ENCODE results near the gene ZNF276. TPM values are rescaled to one million over a fixed set of nuclear protein-coding genes. Genes with fewer than 3 reads are reported as not detected.
"Not testable (repeated sequence)": the region's sequence is repeated elsewhere in the genome, so short reads cannot be mapped to it uniquely, and the experiment has no call there.

Gene ZNF276
- polyA plus RNA-seq, 4 donors = 19.3 to 37.1 (median 28.2) TPM

GRCh38 chr16:89764711-89765201 is 43.4 kb downstream of the ZNF276 start:
- no peaks in the 10 kb centered on the region for H3K27me3 ChIP-seq (ENCODE audit: control insufficient read depth in 3 of 3, insufficient read depth in 3 of 3, low read length in 3 of 3)
- peak overlapping the region in 2 of 3 donors; percentile 37 to 52 for H3K4me3 ChIP-seq (ENCODE audit: low read depth in 1 of 3, low read length in 3 of 3)
- no peaks in the 10 kb centered on the region for H3K9me3 ChIP-seq (ENCODE audit: control insufficient read depth in 2 of 2, insufficient read depth in 1 of 2, low read depth in 1 of 2, low read length in 1 of 2)
- H3K36me3 ChIP-seq (ENCODE audit: control insufficient read depth in 3 of 3, insufficient read depth in 2 of 3, low read depth in 1 of 3, low read length in 3 of 3) = peaks cover 0 to 64% (median 0%) of the 10 kb centered on the region in 3 donors
- 10 to 44% (median 19%) methylated on average over 16 to 18 of the region's 18 CpGs for WGBS, 3 donors
- peak overlapping the region; percentile 86 to 96 (median 93) for H3K27ac ChIP-seq (ENCODE audit: low read depth in 1 of 3, low read length in 2 of 3)
- DNase-seq (peak; percentile 93 to 96), FAIRE-seq (no peak)
- peaks cover 0 to 16% (median 5%) of the 10 kb centered on the region in 3 donors for H3K4me1 ChIP-seq (ENCODE audit: control insufficient read depth in 3 of 3, insufficient read depth in 2 of 3, low read depth in 1 of 3, low read length in 2 of 3)

GRCh38 chr16:89765292-89765830 is 44.0 kb downstream of the ZNF276 start:
- peak overlapping the region; percentile 86 to 96 (median 93) for H3K27ac ChIP-seq (ENCODE audit: low read depth in 1 of 3, low read length in 2 of 3)
- no peaks in the 10 kb centered on the region for H3K9me3 ChIP-seq (ENCODE audit: control insufficient read depth in 2 of 2, insufficient read depth in 1 of 2, low read depth in 1 of 2, low read length in 1 of 2)
- peaks cover 0 to 16% (median 5%) of the 10 kb centered on the region in 3 donors for H3K4me1 ChIP-seq (ENCODE audit: control insufficient read depth in 3 of 3, insufficient read depth in 2 of 3, low read depth in 1 of 3, low read length in 2 of 3)
- 22 to 51% (median 44%) methylated on average over 9 to 10 of the region's 10 CpGs for WGBS, 3 donors
- H3K27me3 ChIP-seq (ENCODE audit: control insufficient read depth in 3 of 3, insufficient read depth in 3 of 3, low read length in 3 of 3) = no peaks in the 10 kb centered on the region
- H3K36me3 ChIP-seq (ENCODE audit: control insufficient read depth in 3 of 3, insufficient read depth in 2 of 3, low read depth in 1 of 3, low read length in 3 of 3) = peaks cover 0 to 64% (median 3%) of the 10 kb centered on the region in 3 donors
- FAIRE-seq (no peak), DNase-seq (peak; percentile 30 to 60)
- peak overlapping the region in 1 of 3 donors; percentile 52 for H3K4me3 ChIP-seq (ENCODE audit: low read depth in 1 of 3, low read length in 3 of 3)

GRCh38 chr16:89770367-89770766 is 49.0 kb downstream of the ZNF276 start:
- peaks cover 0 to 79% (median 3%) of the 10 kb centered on the region in 3 donors for H3K36me3 ChIP-seq (ENCODE audit: control insufficient read depth in 3 of 3, insufficient read depth in 2 of 3, low read depth in 1 of 3, low read length in 3 of 3)
- no peak overlapping the region for H3K4me3 ChIP-seq (ENCODE audit: low read depth in 1 of 3, low read length in 3 of 3)
- FAIRE-seq (no peak), DNase-seq (no peak)
- no peaks in the 10 kb centered on the region for H3K27me3 ChIP-seq (ENCODE audit: control insufficient read depth in 3 of 3, insufficient read depth in 3 of 3, low read length in 3 of 3)
- H3K27ac ChIP-seq (ENCODE audit: low read depth in 1 of 3, low read length in 2 of 3) = no peak overlapping the region
- WGBS, 3 donors = 97 to 98% (median 97%) methylated on average over 16 of the region's 16 CpGs
- peaks cover 0 to 3% (median 0%) of the 10 kb centered on the region in 3 donors for H3K4me1 ChIP-seq (ENCODE audit: control insufficient read depth in 3 of 3, insufficient read depth in 2 of 3, low read depth in 1 of 3, low read length in 2 of 3)
- H3K9me3 ChIP-seq (ENCODE audit: control insufficient read depth in 2 of 2, insufficient read depth in 1 of 2, low read depth in 1 of 2, low read length in 1 of 2) = no peaks in the 10 kb centered on the region

GRCh38 chr16:89775223-89775622 is 53.9 kb downstream of the ZNF276 start:
- 96% methylated on average over 13 of the region's 13 CpGs for WGBS, 3 donors
- Histone ChIP-seq H3K36me3 (ENCODE audit: control insufficient read depth in 3 of 3, insufficient read depth in 2 of 3, low read depth in 1 of 3, low read length in 3 of 3) (peaks cover 0 to 81% (median 2%) of the 10 kb centered on the region in 3 donors), H3K27ac (ENCODE audit: low read depth in 1 of 3, low read length in 2 of 3) (no peak overlapping the region), H3K4me3 (ENCODE audit: low read depth in 1 of 3, low read length in 3 of 3) (no peak overlapping the region), H3K4me1 (ENCODE audit: control insufficient read depth in 3 of 3, insufficient read depth in 2 of 3, low read depth in 1 of 3, low read length in 2 of 3) (no peaks in the 10 kb centered on the region), H3K9me3 (ENCODE audit: control insufficient read depth in 2 of 2, insufficient read depth in 1 of 2, low read depth in 1 of 2, low read length in 1 of 2) (no peaks in the 10 kb centered on the region), H3K27me3 (ENCODE audit: control insufficient read depth in 3 of 3, insufficient read depth in 3 of 3, low read length in 3 of 3) (no peaks in the 10 kb centered on the region)
- no peak for DNase-seq
- no peak for FAIRE-seq

GRCh38 chr16:89778211-89778610 is 56.9 kb downstream of the ZNF276 start:
- H3K4me3 ChIP-seq (ENCODE audit: low read depth in 1 of 3, low read length in 3 of 3); H3K27me3 ChIP-seq (ENCODE audit: control insufficient read depth in 3 of 3, insufficient read depth in 3 of 3, low read length in 3 of 3); DNase-seq; FAIRE-seq; H3K9me3 ChIP-seq (ENCODE audit: control insufficient read depth in 2 of 2, insufficient read depth in 1 of 2, low read depth in 1 of 2, low read length in 1 of 2); H3K4me1 ChIP-seq (ENCODE audit: control insufficient read depth in 3 of 3, insufficient read depth in 2 of 3, low read depth in 1 of 3, low read length in 2 of 3); H3K27ac ChIP-seq (ENCODE audit: low read depth in 1 of 3, low read length in 2 of 3): not testable (repeated sequence)
- H3K36me3 ChIP-seq (ENCODE audit: control insufficient read depth in 3 of 3, insufficient read depth in 2 of 3, low read depth in 1 of 3, low read length in 3 of 3) = peaks cover 0 to 62% (median 0%) of the 10 kb centered on the region in 3 donors
- WGBS, 3 donors = 93 to 98% (median 98%) methylated on average over 5 of the region's 5 CpGs

- Histone ChIP-seq H3K27ac (ENCODE audit: low read depth in 1 of 3, low read length in 2 of 3) (no peak overlapping the region), H3K27me3 (ENCODE audit: control insufficient read depth in 3 of 3, insufficient read depth in 3 of 3, low read length in 3 of 3) (no peaks in the 10 kb centered on the region), H3K36me3 (ENCODE audit: control insufficient read depth in 3 of 3, insufficient read depth in 2 of 3, low read depth in 1 of 3, low read length in 3 of 3) (peaks cover 0 to 63% (median 0%) of the 10 kb centered on the region in 3 donors), H3K4me3 (ENCODE audit: low read depth in 1 of 3, low read length in 3 of 3) (no peak overlapping the region), H3K4me1 (ENCODE audit: control insufficient read depth in 3 of 3, insufficient read depth in 2 of 3, low read depth in 1 of 3, low read length in 2 of 3) (no peaks in the 10 kb centered on the region), H3K9me3 (ENCODE audit: control insufficient read depth in 2 of 2, insufficient read depth in 1 of 2, low read depth in 1 of 2, low read length in 1 of 2) (no peaks in the 10 kb centered on the region)
- DNase-seq (no peak), FAIRE-seq (no peak)
- 89 to 93% (median 90%) methylated on average over 13 of the region's 13 CpGs for WGBS, 3 donors
Measured at GRCh38 chr16:89779231-89779908, 58.0 kb downstream of the ZNF276 start.

- no peak overlapping the region for H3K4me3 ChIP-seq (ENCODE audit: low read depth in 1 of 3, low read length in 3 of 3)
- DNase-seq (no peak), FAIRE-seq (no peak)
- no peak overlapping the region for H3K27ac ChIP-seq (ENCODE audit: low read depth in 1 of 3, low read length in 2 of 3)
- H3K36me3 ChIP-seq (ENCODE audit: control insufficient read depth in 3 of 3, insufficient read depth in 2 of 3, low read depth in 1 of 3, low read length in 3 of 3) = peaks cover 0 to 65% (median 3%) of the 10 kb centered on the region in 3 donors
- no peaks in the 10 kb centered on the region for H3K27me3 ChIP-seq (ENCODE audit: control insufficient read depth in 3 of 3, insufficient read depth in 3 of 3, low read length in 3 of 3)
- 95 to 96% (median 96%) methylated on average over 6 of the region's 6 CpGs for WGBS, 3 donors
- H3K4me1 ChIP-seq (ENCODE audit: control insufficient read depth in 3 of 3, insufficient read depth in 2 of 3, low read depth in 1 of 3, low read length in 2 of 3) = no peaks in the 10 kb centered on the region
- H3K9me3 ChIP-seq (ENCODE audit: control insufficient read depth in 2 of 2, insufficient read depth in 1 of 2, low read depth in 1 of 2, low read length in 1 of 2) = no peaks in the 10 kb centered on the region
Measured at GRCh38 chr16:89779909-89780305, 58.6 kb downstream of the ZNF276 start.

- DNase-seq (no peak), FAIRE-seq (no peak)
- Histone ChIP-seq H3K9me3 (ENCODE audit: control insufficient read depth in 2 of 2, insufficient read depth in 1 of 2, low read depth in 1 of 2, low read length in 1 of 2) (no peaks in the 10 kb centered on the region), H3K27ac (ENCODE audit: low read depth in 1 of 3, low read length in 2 of 3) (no peak overlapping the region), H3K36me3 (ENCODE audit: control insufficient read depth in 3 of 3, insufficient read depth in 2 of 3, low read depth in 1 of 3, low read length in 3 of 3) (peaks cover 0 to 70% (median 3%) of the 10 kb centered on the region in 3 donors), H3K4me1 (ENCODE audit: control insufficient read depth in 3 of 3, insufficient read depth in 2 of 3, low read depth in 1 of 3, low read length in 2 of 3) (no peaks in the 10 kb centered on the region), H3K27me3 (ENCODE audit: control insufficient read depth in 3 of 3, insufficient read depth in 3 of 3, low read length in 3 of 3) (no peaks in the 10 kb centered on the region), H3K4me3 (ENCODE audit: low read depth in 1 of 3, low read length in 3 of 3) (no peak overlapping the region)
- WGBS, 3 donors = 94 to 100% (median 96%) methylated on average over 6 of the region's 6 CpGs
Measured at GRCh38 chr16:89782489-89782888, 61.2 kb downstream of the ZNF276 start.
